ENCODE results near the gene CR1.
"Not testable (repeated sequence)": the region's sequence is repeated elsewhere in the genome, so short reads cannot be mapped to it uniquely, and the experiment has no call there.

CR1 gene

DNA sequence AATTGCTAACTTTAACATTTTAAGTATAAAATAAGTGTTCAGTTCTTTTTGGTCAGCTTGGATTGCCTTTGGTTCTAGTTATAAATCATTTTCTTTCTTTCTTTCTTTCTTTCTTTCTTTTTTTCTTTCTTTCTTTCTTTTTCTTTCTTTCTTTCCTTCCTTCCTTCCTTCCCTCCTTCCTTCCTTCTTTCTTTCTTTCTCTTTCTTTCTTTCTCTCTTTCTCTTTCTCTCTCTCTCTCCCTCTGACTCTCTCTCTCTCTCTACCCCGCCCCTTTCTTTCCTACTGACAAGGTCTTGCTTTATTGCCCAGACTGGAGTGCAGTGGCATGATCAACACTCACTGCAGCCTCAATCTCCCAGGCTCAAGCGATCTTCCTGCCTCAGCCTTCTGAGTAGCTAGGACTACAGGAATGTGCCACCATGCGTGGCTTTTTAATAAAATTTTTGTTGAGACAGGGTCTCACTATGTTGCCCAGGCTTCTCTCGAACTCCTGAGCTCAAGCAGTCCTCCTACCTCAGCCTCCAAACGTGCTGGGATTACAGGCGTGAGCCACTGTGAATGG lies 187.0 kb downstream of the CR1 start:
- DNase-seq = not testable (repeated sequence)

DNA sequence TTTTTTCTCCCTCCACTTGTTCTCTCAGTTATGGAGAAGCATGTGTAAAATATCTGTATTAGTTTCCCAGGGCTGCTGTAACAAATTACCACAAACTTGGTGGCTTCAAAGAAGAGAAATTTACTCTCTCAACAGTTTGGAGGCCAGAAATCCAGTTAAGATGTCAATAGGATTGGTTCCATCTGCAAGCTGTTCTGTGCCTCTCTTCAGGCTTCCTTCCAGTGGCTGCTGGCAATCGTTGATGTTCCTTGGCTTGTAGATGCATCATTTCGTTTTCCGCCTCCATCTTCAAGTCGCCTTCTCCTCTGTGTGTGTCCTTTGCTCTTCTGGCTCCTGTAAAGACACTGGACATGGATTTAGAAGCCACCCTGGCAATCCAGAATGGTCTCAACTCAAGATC lies 194.6 kb downstream of the CR1 start:
- DNase-seq = not testable (repeated sequence)

DNA sequence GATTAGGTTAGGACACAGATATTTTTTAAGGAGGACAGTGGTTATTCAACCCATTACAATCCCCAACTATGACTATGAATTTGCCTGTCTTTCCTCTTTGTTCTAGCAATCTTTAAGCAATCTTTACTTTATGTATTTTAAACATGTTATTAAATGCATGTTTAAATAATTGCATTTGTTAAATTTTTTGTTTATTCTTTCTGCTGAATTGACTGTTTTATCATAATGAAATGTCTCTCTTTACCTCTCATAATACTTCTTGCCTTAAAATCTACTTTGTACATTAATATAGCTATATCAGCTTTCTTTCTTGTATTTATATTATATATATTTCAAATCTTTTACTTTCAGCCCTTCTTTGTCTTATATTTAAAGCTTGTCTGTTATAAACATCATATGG lies 195.1 kb downstream of the CR1 start:
- no peak for DNase-seq

All from stimulated activated CD4-positive, alpha-beta T cell treated with anti-CD3 and anti-CD28 coated beads, Interleukin-4, amount 100 ng/mL, for 24 hours (primary cell).